NCI-H128 (cell line): ENCODE data around the gene NEK3.
"Not testable (repeated sequence)": the region's sequence is repeated elsewhere in the genome, so short reads cannot be mapped to it uniquely, and the experiment has no call there.

Experiments used
- DNase-seq: peaks from one replicate; lab custom pipeline; 2025; ENCODE audit not compliant: unreplicated experiment; lab: John Stamatoyannopoulos, UW

Gene NEK3

GRCh38 chr13:52125547-52125946 lies 33.9 kb downstream of the NEK3 start:
- no peak for DNase-seq

GRCh38 chr13:52118595-52118994 lies 40.8 kb downstream of the NEK3 start:
- no peak for DNase-seq

- no peak for DNase-seq
These were observed 41.3 kb downstream of the NEK3 start for GRCh38 chr13:52118095-52118494.

GRCh38 chr13:52112591-52112990 lies 46.8 kb downstream of the NEK3 start:
- DNase-seq, result no peak

- DNase-seq, result no peak
These were observed 50.2 kb downstream of the NEK3 start for GRCh38 chr13:52109116-52109670.

GRCh38 chr13:52105841-52106240 lies 53.6 kb downstream of the NEK3 start:
- no peak for DNase-seq

- DNase-seq, result no peak
These were observed 54.8 kb downstream of the NEK3 start for GRCh38 chr13:52104624-52105023.

- no peak for DNase-seq
These were observed 56.0 kb downstream of the NEK3 start for GRCh38 chr13:52103386-52103785.

GRCh38 chr13:52102423-52102822 lies 57.0 kb downstream of the NEK3 start:
- DNase-seq, result not testable (repeated sequence)

- no peak for DNase-seq
These were observed 62.2 kb downstream of the NEK3 start for GRCh38 chr13:52097197-52097596.

GRCh38 chr13:52096748-52097147 lies 62.6 kb downstream of the NEK3 start:
- no peak for DNase-seq

- no peak for DNase-seq
These were observed 63.3 kb downstream of the NEK3 start for GRCh38 chr13:52096062-52096461.

GRCh38 chr13:52092087-52092486 lies 67.3 kb downstream of the NEK3 start:
- DNase-seq, result no peak

GRCh38 chr13:52091473-52091872 lies 67.9 kb downstream of the NEK3 start:
- no peak for DNase-seq

GRCh38 chr13:52085421-52085820 lies 74.0 kb downstream of the NEK3 start:
- no peak for DNase-seq

GRCh38 chr13:52084981-52085380 lies 74.4 kb downstream of the NEK3 start:
- not testable (repeated sequence) for DNase-seq
